ENCODE data around the gene EHMT1. TPM values are rescaled to one million over a fixed set of nuclear protein-coding genes. Genes with fewer than 3 reads are reported as not detected.
A peak's percentile ranks its signal among the peaks of the same experiment; 100 is the strongest.

Gene EHMT1
- total and polyA plus RNA-seq, 2 of the 8 experiments (the other 6 are each of a cell fraction or from before 2014, with no cell fraction given) = 95.7 to 163 TPM

- Histone ChIP-seq H2BK120ac (replicated peaks; ENCODE audit: low read depth, low read length) (no peak overlapping the region), H2BK15ac (ENCODE audit: low read length) (peak overlapping the region; percentile 46; the same call in 1 of the 2 replicates), H3K4me2 (ENCODE audit: insufficient read depth in 1 of 2, low read depth in 2 of 2, low read length in 2 of 2) (peak overlapping the region; percentile 74), H3K36me3 (ENCODE audit: control insufficient read depth in 2 of 4, insufficient read depth in 4 of 4, low read length in 3 of 4) (peaks cover 0 to 4% (median 0%) of the 10 kb centered on the region in 4 experiments; a peak in 1 of 8 replicates), H2BK20ac (ENCODE audit: low read length) (no peak overlapping the region), H3K27ac (ENCODE audit: low read depth, low read length) (no peak overlapping the region), H3K9me3 (ENCODE audit: insufficient read depth in 2 of 2, low read depth in 1 of 2, low read length in 1 of 2) (peaks cover 8 to 81% of the 10 kb centered on the region in 2 experiments; a peak in 3 of 4 replicates), H3K4me3 (ENCODE audit: extremely low read depth in 1 of 4, insufficient read depth in 2 of 4, low read depth in 3 of 4, low read length in 4 of 4) (peak overlapping the region; percentile 36 to 57 (median 42)), H4K91ac (replicated peaks; ENCODE audit: insufficient read length, low read length) (no peak overlapping the region), H3K27me3 (replicated peaks in 1 of 4; ENCODE audit: control insufficient read depth in 3 of 4, extremely low read depth in 1 of 4, insufficient read depth in 3 of 4, low read length in 3 of 4) (peaks cover 0 to 8% (median 4%) of the 10 kb centered on the region in 4 experiments; a peak in 5 of 7 replicates), H3K14ac (ENCODE audit: insufficient read length) (no peak overlapping the region), H2AFZ (ENCODE audit: low read length) (no peak overlapping the region), H2BK12ac (ENCODE audit: low read depth, low read length) (0 out of 2 replicates have a peak overlapping the region, but pooled peaks have one; percentile 9), H2AK5ac (ENCODE audit: low read depth, low read length) (no peak overlapping the region), H3K4ac (replicated peaks; ENCODE audit: insufficient read length, low read depth, low read length) (peak overlapping the region; percentile 69), H3K4me1 (replicated peaks in 1 of 4; ENCODE audit: control insufficient read depth in 3 of 4, insufficient read depth in 4 of 4, low read length in 3 of 4) (peaks cover 0 to 6% (median 0%) of the 10 kb centered on the region in 4 experiments; a peak in 1 of 7 replicates), H3K79me2 (ENCODE audit: control insufficient read depth in 1 of 2, insufficient read depth in 2 of 2, low read length in 2 of 2) (no peaks in the 10 kb centered on the region), H3K79me1 (ENCODE audit: low read depth, low read length) (peaks cover 10% of the 10 kb centered on the region; the same call in 1 of the 2 replicates), H4K8ac (ENCODE audit: extremely low read depth, insufficient read depth, low read length) (no peak overlapping the region), H4K5ac (ENCODE audit: insufficient read length, low read depth, low read length) (no peak overlapping the region), H3K9ac (replicated peaks in 1 of 4; ENCODE audit: extremely low read depth in 1 of 4, low read depth in 3 of 4, low read length in 3 of 4) (no peak overlapping the region), H3K23me2 (ENCODE audit: low read depth, low read length) (peaks cover 6% of the 10 kb centered on the region), H4K20me1 (replicated peaks in 1 of 2; ENCODE audit: control insufficient read depth in 1 of 2, insufficient read depth in 2 of 2, low read length in 2 of 2) (peaks cover 0 to 27% of the 10 kb centered on the region in 2 experiments), H3K23ac (ENCODE audit: insufficient read length) (no peak overlapping the region), H3K56ac (replicated peaks; ENCODE audit: insufficient read length, low read depth, low read length) (peak overlapping the region; percentile 59), H3K18ac (ENCODE audit: extremely low read depth, low read length) (peak overlapping the region; percentile 71), H2BK5ac (ENCODE audit: low read depth, low read length) (no peak overlapping the region)
- DNase-seq (ENCODE audit: low read depth in 1 of 2, low spot score in 2 of 2) (peak; percentile 51 to 95), FAIRE-seq (no peak)
- ChIA-PET CTCF (ENCODE audit: partially characterized antibody) (interaction anchor here (1.0 kb wide), 2 partner anchors 174 to 290 kb away, joined by 3 to 4 read pairs; no protein-coding TSS in a partner anchor), POLR2A (ENCODE audit: partially characterized antibody) (no interaction called here)
- 35% methylated on average over 59 of the region's 101 CpGs; no CpG with 5 or more reads in 1 of the 2 experiments for WGBS, 2 experiments (ENCODE audit: extremely low coverage in 1 of 2, insufficient coverage in 1 of 2, insufficient read length in 1 of 2, insufficient replicate concordance in 2 of 2, low coverage in 1 of 2, low lambda C conversion rate in 2 of 2, missing lambda C conversion rate in 1 of 2)
- TF ChIP-seq NANOG (IDR thresholded peaks at IDR 0.05; ENCODE audit: insufficient read depth, low read depth, low read length, poor library complexity, severe bottlenecking) (no peak), E2F6 (IDR thresholded peaks at IDR 0.05) (peak; percentile 73), YY1 (IDR thresholded peaks at IDR 0.05; ENCODE audit: low read depth, low read length) (no peak), CREB1 (IDR thresholded peaks at IDR 0.05) (no peak), BRCA1 (IDR thresholded peaks at IDR 0.05; ENCODE audit: low read depth, low read length) (no peak), TAF1 (IDR thresholded peaks at IDR 0.05; ENCODE audit: low read depth, low read length) (no peak), ASH2L (IDR thresholded peaks at IDR 0.05; ENCODE audit: low read length) (no peak), CHD1 (IDR thresholded peaks at IDR 0.05; ENCODE audit: low read depth, low read length) (no peak), CTCF (IDR thresholded peaks at IDR 0.05; ENCODE audit: control extremely low read depth in 1 of 3, insufficient read depth in 1 of 3, low read depth in 1 of 3, low read length in 3 of 3) (peak in 2 of 3 experiments; percentile 2 to 20; a peak in 2 of 4 replicates)
Observed at GRCh38 chr9:137878146-137878941, 259.5 kb downstream of the EHMT1 start.

Data from H1 (cell line).